NOMO-1 treated with DMSO at 0.1 percent for 48 hours (cell line): ENCODE results near the gene KCNK4.
"Not testable (repeated sequence)": the region's sequence is repeated elsewhere in the genome, so short reads cannot be mapped to it uniquely, and the experiment has no call there.

Experiments
- DNase-seq: peaks from one replicate; lab custom pipeline; 2025; ENCODE audit not compliant: unreplicated experiment; lab: John Stamatoyannopoulos, UW

The KCNK4 gene

GRCh38 chr11:64305691-64306562, 14.8 kb downstream of the KCNK4 start:
- peak; percentile 78 for DNase-seq

GRCh38 chr11:64306563-64306875, 15.4 kb downstream of the KCNK4 start:
- DNase-seq = no peak

GRCh38 chr11:64306876-64307622, 15.9 kb downstream of the KCNK4 start:
- no peak for DNase-seq

GRCh38 chr11:64307795-64308194, 16.7 kb downstream of the KCNK4 start:
- DNase-seq = not testable (repeated sequence)

GRCh38 chr11:64312947-64313346, 21.8 kb downstream of the KCNK4 start:
- no peak for DNase-seq

- DNase-seq = no peak
These were observed 22.5 kb downstream of the KCNK4 start for GRCh38 chr11:64313491-64314145.

GRCh38 chr11:64314146-64314804, 23.2 kb downstream of the KCNK4 start:
- DNase-seq = no peak

- DNase-seq = no peak
These were observed 23.9 kb downstream of the KCNK4 start for GRCh38 chr11:64314805-64315561.

- DNase-seq = not testable (repeated sequence)
These were observed 24.8 kb downstream of the KCNK4 start for GRCh38 chr11:64315667-64316526.

- no peak for DNase-seq
These were observed 25.7 kb downstream of the KCNK4 start for GRCh38 chr11:64316672-64317324.

- DNase-seq = peak; percentile 98
These were observed 26.3 kb downstream of the KCNK4 start, which contains the start of gene TRMT112 for GRCh38 chr11:64317325-64317960. TSS of gene TRMT112 (minus strand) at chr11:64317559. CDS start at chr11:64317526, 33 bp downstream.

- DNase-seq = peak; percentile 98
These were observed 27.1 kb downstream of the KCNK4 start, which contains the start of gene PRDX5 for GRCh38 chr11:64317961-64318765. TSS of gene PRDX5 (plus strand) at chr11:64318121. CDS start at chr11:64318216, 95 bp downstream.

- peak; percentile 56 for DNase-seq
These were observed 28.0 kb downstream of the KCNK4 start for GRCh38 chr11:64318766-64319761.

- no peak for DNase-seq
These were observed 29.5 kb downstream of the KCNK4 start for GRCh38 chr11:64320556-64320955.

GRCh38 chr11:64321026-64321425, 29.9 kb downstream of the KCNK4 start:
- no peak for DNase-seq

- no peak for DNase-seq
These were observed 30.4 kb downstream of the KCNK4 start for GRCh38 chr11:64321533-64321932.
